HG03064 (cell line): Measurements from ENCODE around the gene PTPRM.

Experiments
- ATAC-seq: cut with Tn5 transposase; IDR thresholded peaks from one replicate; pipeline ENCODE4 v1.9.1; 2021; ENCODE audit warnings: low read depth; ENCODE audit not compliant: unreplicated experiment

PTPRM gene

GRCh38 chr18:7840411-7840810 lies 273.3 kb downstream of the PTPRM start:
- ATAC-seq: no peak

- no peak for ATAC-seq
Observed at GRCh38 chr18:7844017-7844416, 276.9 kb downstream of the PTPRM start.

GRCh38 chr18:7844418-7844817 lies 277.3 kb downstream of the PTPRM start:
- no peak for ATAC-seq

- no peak for ATAC-seq
Observed at GRCh38 chr18:7846335-7846734, 279.2 kb downstream of the PTPRM start.

GRCh38 chr18:7847357-7848053 lies 280.4 kb downstream of the PTPRM start:
- ATAC-seq: no peak

GRCh38 chr18:7848054-7848412 lies 280.9 kb downstream of the PTPRM start:
- ATAC-seq: no peak

GRCh38 chr18:7850446-7850845 lies 283.3 kb downstream of the PTPRM start:
- no peak for ATAC-seq

- no peak for ATAC-seq
Observed at GRCh38 chr18:7855028-7855427, 287.9 kb downstream of the PTPRM start.

GRCh38 chr18:7855671-7856070 lies 288.6 kb downstream of the PTPRM start:
- ATAC-seq: no peak

GRCh38 chr18:7856116-7856515 lies 289.0 kb downstream of the PTPRM start:
- ATAC-seq: no peak

GRCh38 chr18:7856733-7857132 lies 289.6 kb downstream of the PTPRM start:
- no peak for ATAC-seq

- ATAC-seq: no peak
Observed at GRCh38 chr18:7857562-7857961, 290.4 kb downstream of the PTPRM start.

- ATAC-seq: no peak
Observed at GRCh38 chr18:7859122-7859521, 292.0 kb downstream of the PTPRM start.

GRCh38 chr18:7870266-7870665 lies 303.1 kb downstream of the PTPRM start:
- no peak for ATAC-seq

- no peak for ATAC-seq
Observed at GRCh38 chr18:7870855-7871254, 303.7 kb downstream of the PTPRM start.

- ATAC-seq: no peak
Observed at GRCh38 chr18:7871560-7872456, 304.7 kb downstream of the PTPRM start.

GRCh38 chr18:7872569-7872968 lies 305.5 kb downstream of the PTPRM start:
- no peak for ATAC-seq

GRCh38 chr18:7873316-7873715 lies 306.2 kb downstream of the PTPRM start:
- no peak for ATAC-seq

- ATAC-seq: no peak
Observed at GRCh38 chr18:7876354-7877104, 309.4 kb downstream of the PTPRM start.

- ATAC-seq: no peak
Observed at GRCh38 chr18:7877609-7878008, 310.5 kb downstream of the PTPRM start.
